Ovary (tissue), 3 donors: ENCODE data around the gene PEX14.

ENCODE experiments used
- CTCF ChIP-seq, 3 donors: fragments of 450-650 bp in 2 of 3; fragments of 200-600 bp in 1 of 3; IDR thresholded peaks; one replicate each; pipeline versions ENCODE4 v1.5.1 to v1.8.0; 2016 to 2022; ENCODE audit warnings: antibody characterized with exemption in 3 of 3, mild to moderate bottlenecking in 1 of 3
- EP300 ChIP-seq: sonication (generic); formaldehyde crosslinking; IDR thresholded peaks from one replicate; pipeline ENCODE4 v1.6.1; 2017; ENCODE audit warnings: antibody characterized with exemption
- POLR2A ChIP-seq: fragments of 450-650 bp; IDR thresholded peaks from one replicate; pipeline ENCODE4 v1.6.1; 2017; ENCODE audit warnings: antibody characterized with exemption, mild to moderate bottlenecking, moderate library complexity
- donor health status: DM: no; HTN: no; CAD: no.

GRCh38 chr1:10614377-10615225 is 139.9 kb downstream of the PEX14 start:
- TF ChIP-seq CTCF (IDR thresholded peaks at IDR 0.05) (no peak), EP300 (no peak), POLR2A (no peak)
